Caco-2 (cell line): ENCODE results near the gene FADS3. TPM values are rescaled to one million over a fixed set of nuclear protein-coding genes. Genes with fewer than 3 reads are reported as not detected.

Experiments used
- BruUV-seq: library from RNA; stranded (reverse); fragments of 400-500 nt; replicated peaks from 2 replicates; lab custom pipeline; 2021; lab: Mats Ljungman, UMichigan
- CTCF ChIA-PET: fragments of 300-600 bp; sonication (Branson Sonifier 250); formaldehyde crosslinking; loops from one replicate; lab custom pipeline; 2022; ENCODE audit warnings: antibody characterized with exemption; lab: Charles Lee
- POLR2A ChIA-PET: fragments of 300-600 bp; sonication (Branson Sonifier 250); formaldehyde crosslinking; loops from one replicate; lab custom pipeline; 2022; ENCODE audit warnings: antibody characterized with exemption; lab: Charles Lee
- DNase-seq, 2 experiments: peaks; one replicate each; pipeline versions ENCODE4 v3.0.0 to v3.0.0-alpha.2; 2020 to 2022
- H3K27me3 ChIP-seq: replicated peaks from 2 replicates; pipeline ENCODE4 v1.6.0; 2011; ENCODE audit warnings: low read length; ENCODE audit not compliant: control insufficient read depth, insufficient read depth
- H3K36me3 ChIP-seq: 2 replicates; pipeline ENCODE4 v1.5.1; 2011; ENCODE audit warnings: low read length; ENCODE audit not compliant: control insufficient read depth, insufficient read depth
- H3K4me1 ChIP-seq: fragments of 250-450 bp; sonication (Bioruptor Pico); 2 replicates; pipeline ENCODE4 v1.5.1; 2020; ENCODE audit warnings: mild to moderate bottlenecking
- H3K4me3 ChIP-seq: 2 replicates; pipeline ENCODE4 v1.5.1; 2011; ENCODE audit warnings: low read depth, mild to moderate bottlenecking, control low read depth, low read length
- H3K9me3 ChIP-seq: fragments of 250-450 bp; sonication (Bioruptor Pico); 2 replicates; pipeline ENCODE4 v1.5.1; 2020; ENCODE audit warnings: mild to moderate bottlenecking, moderate library complexity
- H3K27ac Mint-ChIP-seq: one replicate; pipeline ENCODE4 v1.8.0; 2022; ENCODE audit warnings: mixed read lengths; ENCODE audit not compliant: unreplicated experiment
- H3K27me3 Mint-ChIP-seq: one replicate; pipeline ENCODE4 v1.8.0; 2022; ENCODE audit warnings: mixed read lengths; ENCODE audit not compliant: insufficient read depth, unreplicated experiment
- H3K36me3 Mint-ChIP-seq: one replicate; pipeline ENCODE4 v1.8.0; 2022; ENCODE audit warnings: mild to moderate bottlenecking, mixed read lengths; ENCODE audit not compliant: insufficient read depth, unreplicated experiment
- H3K4me1 Mint-ChIP-seq: one replicate; pipeline ENCODE4 v1.8.0; 2022; ENCODE audit warnings: low read depth, mixed read lengths; ENCODE audit not compliant: unreplicated experiment
- H3K4me3 Mint-ChIP-seq: one replicate; pipeline ENCODE4 v1.8.0; 2022; ENCODE audit warnings: mild to moderate bottlenecking, moderate library complexity, mixed read lengths; ENCODE audit not compliant: unreplicated experiment
- H3K9me3 Mint-ChIP-seq: one replicate; pipeline ENCODE4 v1.8.0; 2022; ENCODE audit warnings: mixed read lengths; ENCODE audit not compliant: unreplicated experiment
- intact Hi-C: fragments of 100-400 bp; cut with micrococcal nuclease; formaldehyde crosslinking; loops from one replicate; pipeline ENCODE4 v1.10.0; 2022; ENCODE audit not compliant: unreplicated experiment
- total RNA-seq: library from RNA; stranded (reverse); gene quantifications from 2 replicates; pipeline ENCODE4 v1.2.3, GENCODE V29; 2022
- TF ChIP-seq, protein P1 (sequence below), 2 experiments: fragments of 200-600 bp in 1 of 2; IDR thresholded peaks; 1 replicate in 1 of 2; 2 replicates in 1 of 2; pipeline versions ENCODE4 v1.5.1 to v1.8.0; 2011 to 2022; ENCODE audit warnings: antibody characterized with exemption in 1 of 2, control low read depth in 1 of 2, inconsistent platforms in 1 of 2, low read depth in 1 of 2, low read length in 1 of 2, mild to moderate bottlenecking in 1 of 2, moderate library complexity in 1 of 2; ENCODE audit not compliant: insufficient read depth in 1 of 2, severe bottlenecking in 1 of 2, unreplicated experiment in 1 of 2

FADS3 gene
- total RNA-seq, 1 experiment from 2014 or later = 32.7 TPM

DNA sequence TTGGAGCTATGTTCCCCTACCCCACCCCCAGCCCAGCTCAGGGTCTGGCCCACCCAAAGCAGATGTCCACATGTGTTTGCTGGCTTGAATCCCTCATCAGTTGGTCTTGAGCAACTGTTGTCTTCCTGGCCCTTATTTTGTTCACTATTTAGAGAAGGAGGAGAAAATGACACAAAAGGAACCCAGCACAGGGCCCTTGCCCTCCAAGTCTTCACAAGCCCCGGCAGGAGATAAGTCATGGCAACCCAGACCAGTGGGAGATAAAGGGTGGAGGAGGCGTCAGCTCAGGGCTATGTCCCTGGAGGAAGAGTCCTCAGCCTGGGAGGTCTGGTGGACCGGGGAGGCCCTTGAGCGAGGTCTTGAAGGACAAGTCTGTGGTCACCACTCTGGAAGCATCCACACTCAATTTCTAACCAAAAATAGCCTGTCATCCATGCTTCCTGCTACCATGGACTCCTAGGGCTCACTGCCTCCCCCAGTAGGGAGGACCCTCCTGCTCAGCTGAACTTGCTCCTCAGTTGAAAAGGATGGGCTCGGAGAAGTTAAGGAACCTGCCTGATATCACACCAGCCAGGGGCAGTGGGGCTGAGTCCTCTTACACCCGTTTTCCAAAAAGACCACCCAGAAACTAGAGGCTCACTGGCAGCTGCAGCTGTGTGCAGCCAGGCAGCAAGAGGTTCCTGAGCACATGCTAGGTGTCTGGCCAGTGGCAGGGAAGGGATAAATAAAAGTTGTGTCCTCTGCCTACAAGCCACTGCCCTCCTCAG, 27.8 kb upstream of the FADS3 start:
- Histone ChIP-seq H3K4me3 (no peak overlapping the region), H3K9me3 (no peaks in the 10 kb centered on the region), H3K36me3 (no peaks in the 10 kb centered on the region), H3K27me3 (no peaks in the 10 kb centered on the region), H3K4me1 (peaks cover 40% of the 10 kb centered on the region)
- Mint-ChIP-seq H3K9me3 (no peaks in the 10 kb centered on the region), H3K4me1 (peaks cover 42% of the 10 kb centered on the region), H3K27me3 (no peaks in the 10 kb centered on the region), H3K4me3 (no peak overlapping the region), H3K27ac (no peak overlapping the region), H3K36me3 (peaks cover 8% of the 10 kb centered on the region)
- CTCF ChIA-PET = no interaction called here
- BruUV-seq = no TSS peak
- DNase-seq = no peak
- intact Hi-C loops = loop anchor here (10.0 kb wide), 1 partner anchor 884 kb away; no protein-coding TSS in a partner anchor
- POLR2A ChIA-PET = no interaction called here
- TF ChIP-seq, protein P1, sequence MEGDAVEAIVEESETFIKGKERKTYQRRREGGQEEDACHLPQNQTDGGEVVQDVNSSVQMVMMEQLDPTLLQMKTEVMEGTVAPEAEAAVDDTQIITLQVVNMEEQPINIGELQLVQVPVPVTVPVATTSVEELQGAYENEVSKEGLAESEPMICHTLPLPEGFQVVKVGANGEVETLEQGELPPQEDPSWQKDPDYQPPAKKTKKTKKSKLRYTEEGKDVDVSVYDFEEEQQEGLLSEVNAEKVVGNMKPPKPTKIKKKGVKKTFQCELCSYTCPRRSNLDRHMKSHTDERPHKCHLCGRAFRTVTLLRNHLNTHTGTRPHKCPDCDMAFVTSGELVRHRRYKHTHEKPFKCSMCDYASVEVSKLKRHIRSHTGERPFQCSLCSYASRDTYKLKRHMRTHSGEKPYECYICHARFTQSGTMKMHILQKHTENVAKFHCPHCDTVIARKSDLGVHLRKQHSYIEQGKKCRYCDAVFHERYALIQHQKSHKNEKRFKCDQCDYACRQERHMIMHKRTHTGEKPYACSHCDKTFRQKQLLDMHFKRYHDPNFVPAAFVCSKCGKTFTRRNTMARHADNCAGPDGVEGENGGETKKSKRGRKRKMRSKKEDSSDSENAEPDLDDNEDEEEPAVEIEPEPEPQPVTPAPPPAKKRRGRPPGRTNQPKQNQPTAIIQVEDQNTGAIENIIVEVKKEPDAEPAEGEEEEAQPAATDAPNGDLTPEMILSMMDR (IDR thresholded peaks at IDR 0.05; ENCODE audit: insufficient read depth in 1 of 2, low read depth in 1 of 2, low read length in 1 of 2, severe bottlenecking in 1 of 2, unreplicated experiment in 1 of 2) = no peak

DNA sequence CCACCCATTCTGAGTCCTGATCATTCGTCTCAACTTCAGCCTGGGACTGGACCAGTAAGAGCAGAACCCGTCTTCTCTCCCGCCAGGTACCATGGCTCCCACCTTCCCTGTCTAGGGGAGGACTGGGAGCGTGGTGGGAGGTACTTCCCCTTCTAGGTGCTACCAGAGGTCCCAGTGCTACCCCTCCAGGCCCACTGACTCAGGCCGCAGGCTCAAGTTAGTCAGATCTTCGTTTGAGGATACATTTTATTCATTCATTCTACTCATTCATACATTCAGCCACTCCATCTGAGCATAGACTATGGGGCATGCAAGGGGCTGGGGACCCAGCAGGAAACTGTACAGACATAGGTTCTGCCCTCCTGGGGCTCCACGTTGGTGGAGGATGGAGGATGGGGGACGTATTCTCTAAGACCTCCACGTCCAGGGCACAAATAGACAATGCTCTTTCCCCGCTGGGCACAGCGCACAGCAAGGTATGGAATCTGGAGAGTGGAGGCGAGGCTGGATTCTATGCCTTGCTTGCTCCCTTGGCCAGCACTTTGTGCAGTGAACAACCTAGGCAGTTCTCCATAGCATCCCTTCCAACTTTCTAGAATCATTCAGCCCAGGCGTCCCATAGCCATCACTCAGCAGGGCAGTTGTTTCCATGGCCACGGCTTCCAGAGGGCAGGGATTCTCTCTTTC, 27.0 kb upstream of the FADS3 start:
- ChIA-PET CTCF (interaction anchor here (0.9 kb wide), 1 partner anchor 29 kb away, joined by 4 read pairs; no protein-coding TSS in a partner anchor), POLR2A (interaction anchor here (1.5 kb wide), 1 partner anchor 31 kb away, joined by 5 read pairs; no protein-coding TSS in a partner anchor)
- Mint-ChIP-seq H3K27ac (peak overlapping the region; percentile 71), H3K27me3 (no peaks in the 10 kb centered on the region), H3K9me3 (no peaks in the 10 kb centered on the region), H3K36me3 (peaks cover 8% of the 10 kb centered on the region), H3K4me3 (peak overlapping the region; percentile 98), H3K4me1 (peaks cover 35% of the 10 kb centered on the region)
- intact Hi-C loops = loop anchor here (10.0 kb wide), 1 partner anchor 884 kb away; no protein-coding TSS in a partner anchor
- no peak overlapping the region for H3K4me3 ChIP-seq
- no peaks in the 10 kb centered on the region for H3K36me3 ChIP-seq
- H3K27me3 ChIP-seq = no peaks in the 10 kb centered on the region
- H3K4me1 ChIP-seq = peaks cover 33% of the 10 kb centered on the region
- DNase-seq = no peak
- TF ChIP-seq, protein P1 (IDR thresholded peaks at IDR 0.05; ENCODE audit: insufficient read depth in 1 of 2, low read depth in 1 of 2, low read length in 1 of 2, severe bottlenecking in 1 of 2, unreplicated experiment in 1 of 2) = no peak
- BruUV-seq = no TSS peak
- no peaks in the 10 kb centered on the region for H3K9me3 ChIP-seq
